Esophagus squamous epithelium (tissue), 4 donors: ENCODE measurements around the gene ACTBL2.

ENCODE experiments used
- CTCF ChIP-seq, 6 experiments: fragments of 450-650 bp in 4 of 6; fragments of 200-600 bp in 2 of 6; sonication (generic) in 2 of 6; IDR thresholded peaks; one replicate each; pipeline ENCODE4 v1.5.1; 2016 to 2019; ENCODE audit warnings: antibody characterized with exemption in 6 of 6, mild to moderate bottlenecking in 4 of 6, moderate library complexity in 4 of 6
- POLR2A ChIP-seq, 4 donors: fragments of 450-650 bp; IDR thresholded peaks; one replicate each; pipeline ENCODE4 v1.6.1; 2017; ENCODE audit warnings: antibody characterized with exemption in 4 of 4, mild to moderate bottlenecking in 4 of 4, moderate library complexity in 3 of 4

GRCh38 chr5:57454896-57455295, 27.7 kb downstream of the ACTBL2 start:
- TF ChIP-seq CTCF (IDR thresholded peaks at IDR 0.05) (no peak), POLR2A (IDR thresholded peaks at IDR 0.05) (no peak)
